ENCODE data around the gene STT3A. TPM values are rescaled to one million over a fixed set of nuclear protein-coding genes. Genes with fewer than 3 reads are reported as not detected.

Gene STT3A
- total and polyA plus RNA-seq, 2 of the 13 experiments (the other 11 are each of a cell fraction or from before 2014, with no cell fraction given), result 229 to 319 TPM

DNA sequence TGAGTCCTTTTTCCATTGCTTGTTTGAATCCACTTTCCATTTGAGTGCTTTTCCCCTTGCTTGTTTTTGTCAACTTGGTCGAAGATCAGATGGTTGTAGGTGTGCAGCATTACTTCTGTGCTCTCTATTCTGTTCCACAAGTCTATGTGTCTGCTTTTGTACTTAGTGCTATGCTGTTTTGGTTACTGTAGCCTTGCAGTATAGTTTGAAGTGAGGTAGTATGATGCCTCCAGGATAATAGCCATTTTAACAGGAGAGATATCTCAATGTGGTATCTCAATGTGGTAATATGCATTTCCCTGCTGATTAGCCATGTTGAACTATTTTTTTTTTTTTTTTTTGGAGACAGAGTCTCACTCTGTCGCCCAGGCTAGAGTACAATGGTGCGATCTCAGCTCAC, 71.3 kb downstream of the STT3A start:
- no TSS peak for BruUV-seq (replicated peaks)
- Histone ChIP-seq H3K4me3 (replicated peaks in 1 of 3; ENCODE audit: insufficient read depth in 1 of 3, low read depth in 2 of 3, low read length in 3 of 3) (no peak overlapping the region), H3K27me3 (ENCODE audit: control insufficient read depth in 1 of 2, insufficient read depth in 2 of 2, low read length in 2 of 2) (no peaks in the 10 kb centered on the region), H3K9me3 (ENCODE audit: low read length) (no peaks in the 10 kb centered on the region), H2AFZ (ENCODE audit: low read length) (no peak overlapping the region), H3K36me3 (replicated peaks in 1 of 2; ENCODE audit: control insufficient read depth in 1 of 2, insufficient read depth in 2 of 2, low read length in 2 of 2) (peaks cover 0 to 8% of the 10 kb centered on the region in 2 experiments; a peak in 2 of 5 replicates), H3K27ac (ENCODE audit: extremely low read length, insufficient read depth, low read length) (no peak overlapping the region), H4K20me1 (ENCODE audit: insufficient read depth, low read length) (no peaks in the 10 kb centered on the region), H3K4me1 (ENCODE audit: insufficient read depth, low read length) (no peaks in the 10 kb centered on the region), H3K79me2 (ENCODE audit: insufficient read depth, low read length) (no peaks in the 10 kb centered on the region), H3K9ac (ENCODE audit: insufficient read depth, low read depth, low read length) (no peak overlapping the region), H3K4me2 (ENCODE audit: low read depth, low read length) (no peak overlapping the region)
- WGBS (ENCODE audit: low lambda C conversion rate), result 99% methylated on average over 3 of the region's 3 CpGs
- no peak for DNase-seq (ENCODE audit: low spot score)
- FAIRE-seq, result no peak
- ATAC-seq, result no peak
- in situ Hi-C loops (cut with HindIII; ENCODE audit: extremely low pct_ligation_motif_present, low pct_unique_long_range_greater_than_20kb) (no loop called here), intact Hi-C loops (cut with micrococcal nuclease; ENCODE audit: unreplicated experiment) (no loop called here)
- ChIA-PET CTCF (ENCODE audit: low intra/inter-chr PET ratio, low total read pairs) (no interaction called here), POLR2A (no interaction called here)
- TF ChIP-seq, protein P1, sequence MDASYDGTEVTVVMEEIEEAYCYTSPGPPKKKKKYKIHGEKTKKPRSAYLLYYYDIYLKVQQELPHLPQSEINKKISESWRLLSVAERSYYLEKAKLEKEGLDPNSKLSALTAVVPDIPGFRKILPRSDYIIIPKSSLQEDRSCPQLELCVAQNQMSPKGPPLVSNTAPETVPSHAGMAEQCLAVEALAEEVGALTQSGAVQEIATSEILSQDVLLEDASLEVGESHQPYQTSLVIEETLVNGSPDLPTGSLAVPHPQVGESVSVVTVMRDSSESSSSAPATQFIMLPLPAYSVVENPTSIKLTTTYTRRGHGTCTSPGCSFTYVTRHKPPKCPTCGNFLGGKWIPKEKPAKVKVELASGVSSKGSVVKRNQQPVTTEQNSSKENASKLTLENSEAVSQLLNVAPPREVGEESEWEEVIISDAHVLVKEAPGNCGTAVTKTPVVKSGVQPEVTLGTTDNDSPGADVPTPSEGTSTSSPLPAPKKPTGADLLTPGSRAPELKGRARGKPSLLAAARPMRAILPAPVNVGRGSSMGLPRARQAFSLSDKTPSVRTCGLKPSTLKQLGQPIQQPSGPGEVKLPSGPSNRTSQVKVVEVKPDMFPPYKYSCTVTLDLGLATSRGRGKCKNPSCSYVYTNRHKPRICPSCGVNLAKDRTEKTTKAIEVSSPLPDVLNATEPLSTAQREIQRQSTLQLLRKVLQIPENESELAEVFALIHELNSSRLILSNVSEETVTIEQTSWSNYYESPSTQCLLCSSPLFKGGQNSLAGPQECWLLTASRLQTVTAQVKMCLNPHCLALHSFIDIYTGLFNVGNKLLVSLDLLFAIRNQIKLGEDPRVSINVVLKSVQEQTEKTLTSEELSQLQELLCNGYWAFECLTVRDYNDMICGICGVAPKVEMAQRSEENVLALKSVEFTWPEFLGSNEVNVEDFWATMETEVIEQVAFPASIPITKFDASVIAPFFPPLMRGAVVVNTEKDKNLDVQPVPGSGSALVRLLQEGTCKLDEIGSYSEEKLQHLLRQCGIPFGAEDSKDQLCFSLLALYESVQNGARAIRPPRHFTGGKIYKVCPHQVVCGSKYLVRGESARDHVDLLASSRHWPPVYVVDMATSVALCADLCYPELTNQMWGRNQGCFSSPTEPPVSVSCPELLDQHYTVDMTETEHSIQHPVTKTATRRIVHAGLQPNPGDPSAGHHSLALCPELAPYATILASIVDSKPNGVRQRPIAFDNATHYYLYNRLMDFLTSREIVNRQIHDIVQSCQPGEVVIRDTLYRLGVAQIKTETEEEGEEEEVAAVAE (CRISPR knock-in tag; IDR thresholded peaks at IDR 0.05; ENCODE audit: borderline replicate concordance), result no peak
- no peak for TF ChIP-seq ZNF143 (CRISPR knock-in tag; IDR thresholded peaks at IDR 0.05)
- no peak for TF ChIP-seq ZNF20 (CRISPR knock-in tag; IDR thresholded peaks at IDR 0.05)
- TF ChIP-seq, protein P2, sequence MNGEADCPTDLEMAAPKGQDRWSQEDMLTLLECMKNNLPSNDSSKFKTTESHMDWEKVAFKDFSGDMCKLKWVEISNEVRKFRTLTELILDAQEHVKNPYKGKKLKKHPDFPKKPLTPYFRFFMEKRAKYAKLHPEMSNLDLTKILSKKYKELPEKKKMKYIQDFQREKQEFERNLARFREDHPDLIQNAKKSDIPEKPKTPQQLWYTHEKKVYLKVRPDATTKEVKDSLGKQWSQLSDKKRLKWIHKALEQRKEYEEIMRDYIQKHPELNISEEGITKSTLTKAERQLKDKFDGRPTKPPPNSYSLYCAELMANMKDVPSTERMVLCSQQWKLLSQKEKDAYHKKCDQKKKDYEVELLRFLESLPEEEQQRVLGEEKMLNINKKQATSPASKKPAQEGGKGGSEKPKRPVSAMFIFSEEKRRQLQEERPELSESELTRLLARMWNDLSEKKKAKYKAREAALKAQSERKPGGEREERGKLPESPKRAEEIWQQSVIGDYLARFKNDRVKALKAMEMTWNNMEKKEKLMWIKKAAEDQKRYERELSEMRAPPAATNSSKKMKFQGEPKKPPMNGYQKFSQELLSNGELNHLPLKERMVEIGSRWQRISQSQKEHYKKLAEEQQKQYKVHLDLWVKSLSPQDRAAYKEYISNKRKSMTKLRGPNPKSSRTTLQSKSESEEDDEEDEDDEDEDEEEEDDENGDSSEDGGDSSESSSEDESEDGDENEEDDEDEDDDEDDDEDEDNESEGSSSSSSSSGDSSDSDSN (CRISPR knock-in tag; IDR thresholded peaks at IDR 0.05), result no peak
- no peak for TF ChIP-seq KLF12 (CRISPR knock-in tag; IDR thresholded peaks at IDR 0.05; ENCODE audit: borderline replicate concordance)
- no peak for TF ChIP-seq SNRNP70 (IDR thresholded peaks at IDR 0.05; ENCODE audit: low read depth, low read length)
- no peak for TF ChIP-seq ZNF883 (CRISPR knock-in tag; IDR thresholded peaks at IDR 0.05; ENCODE audit: not compliant biosample characterization)
- no peak for TF ChIP-seq REXO4 (CRISPR knock-in tag; IDR thresholded peaks at IDR 0.05; ENCODE audit: borderline replicate concordance)
- TF ChIP-seq USF2 (IDR thresholded peaks at IDR 0.05; ENCODE audit: low read depth, low read length), result no peak
- TF ChIP-seq USF2 (CRISPR knock-in tag; IDR thresholded peaks at IDR 0.05; ENCODE audit: borderline replicate concordance), result no peak
- TF ChIP-seq FOXM1 (CRISPR knock-in tag; IDR thresholded peaks at IDR 0.05), result no peak
- no peak for TF ChIP-seq ATAD3A (CRISPR knock-in tag; IDR thresholded peaks at IDR 0.05)
- TF ChIP-seq PHF21A (CRISPR knock-in tag; IDR thresholded peaks at IDR 0.05), result no peak
- TF ChIP-seq, protein P3, sequence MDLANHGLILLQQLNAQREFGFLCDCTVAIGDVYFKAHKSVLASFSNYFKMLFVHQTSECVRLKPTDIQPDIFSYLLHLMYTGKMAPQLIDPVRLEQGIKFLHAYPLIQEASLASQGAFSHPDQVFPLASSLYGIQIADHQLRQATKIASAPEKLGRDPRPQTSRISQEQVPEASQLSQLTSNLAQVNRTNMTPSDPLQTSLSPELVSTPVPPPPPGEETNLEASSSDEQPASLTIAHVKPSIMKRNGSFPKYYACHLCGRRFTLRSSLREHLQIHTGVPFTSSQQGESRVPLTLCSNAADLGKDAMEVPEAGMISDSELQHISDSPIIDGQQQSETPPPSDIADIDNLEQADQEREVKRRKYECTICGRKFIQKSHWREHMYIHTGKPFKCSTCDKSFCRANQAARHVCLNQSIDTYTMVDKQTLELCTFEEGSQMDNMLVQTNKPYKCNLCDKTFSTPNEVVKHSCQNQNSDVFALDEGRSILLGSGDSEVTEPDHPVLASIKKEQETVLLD (CRISPR knock-in tag; IDR thresholded peaks at IDR 0.05; ENCODE audit: low read depth), result no peak
- no peak for TF ChIP-seq HHEX (CRISPR knock-in tag; IDR thresholded peaks at IDR 0.05)
- no peak for TF ChIP-seq CHCHD3 (CRISPR knock-in tag; IDR thresholded peaks at IDR 0.05)
